Activated T-cell treated with anti-CD3 and anti-CD28 coated beads for 4 hours (primary cell): ENCODE results near the gene ACRV1.
"Not testable (repeated sequence)": the region's sequence is repeated elsewhere in the genome, so short reads cannot be mapped to it uniquely, and the experiment has no call there.

Experiments
- DNase-seq: peaks from one replicate; pipeline ENCODE4 v3.0.0-alpha.2; 2020

Gene ACRV1

GRCh38 chr11:125680747-125681146 is at the start of gene ACRV1:
TSS of gene ACRV1 (minus strand) at chr11:125680847. CDS start at chr11:125680780, 67 bp downstream.
- no peak for DNase-seq

- DNase-seq, result no peak
Observed at GRCh38 chr11:125728969-125729368, 48.3 kb upstream of the ACRV1 start.

- DNase-seq, result no peak
Observed at GRCh38 chr11:125724125-125724524, 43.5 kb upstream of the ACRV1 start.

- DNase-seq, result no peak
Observed at GRCh38 chr11:125720781-125721180, 40.1 kb upstream of the ACRV1 start.

GRCh38 chr11:125704686-125705085 is 24.0 kb upstream of the ACRV1 start:
- DNase-seq, result not testable (repeated sequence)

- no peak for DNase-seq
Observed at GRCh38 chr11:125701858-125702621, 21.4 kb upstream of the ACRV1 start.

- no peak for DNase-seq
Observed at GRCh38 chr11:125701018-125701610, 20.5 kb upstream of the ACRV1 start.

- DNase-seq, result no peak
Observed at GRCh38 chr11:125694951-125695350, 14.3 kb upstream of the ACRV1 start.

GRCh38 chr11:125692887-125693286 is 12.2 kb upstream of the ACRV1 start:
- no peak for DNase-seq

GRCh38 chr11:125690006-125690405 is 9.4 kb upstream of the ACRV1 start:
- no peak for DNase-seq

- no peak for DNase-seq
Observed at GRCh38 chr11:125689274-125689859, 8.7 kb upstream of the ACRV1 start.

- DNase-seq, result no peak
Observed at GRCh38 chr11:125688632-125689031, 8.0 kb upstream of the ACRV1 start.

- DNase-seq, result no peak
Observed at GRCh38 chr11:125688066-125688465, 7.4 kb upstream of the ACRV1 start.

- DNase-seq, result no peak
Observed at GRCh38 chr11:125685228-125685627, 4.6 kb upstream of the ACRV1 start.

GRCh38 chr11:125679837-125680236 is 810 bp downstream of the ACRV1 start:
- no peak for DNase-seq

- DNase-seq, result no peak
Observed at GRCh38 chr11:125679397-125679796, 1.2 kb downstream of the ACRV1 start.

GRCh38 chr11:125675196-125675595 is 5.5 kb downstream of the ACRV1 start:
- DNase-seq, result no peak

- DNase-seq, result no peak
Observed at GRCh38 chr11:125674210-125674609, 6.4 kb downstream of the ACRV1 start.

- DNase-seq, result no peak
Observed at GRCh38 chr11:125671561-125671960, 9.1 kb downstream of the ACRV1 start.

GRCh38 chr11:125670172-125670571 is 10.5 kb downstream of the ACRV1 start:
- no peak for DNase-seq

- no peak for DNase-seq
Observed at GRCh38 chr11:125667151-125667550, 13.5 kb downstream of the ACRV1 start.

GRCh38 chr11:125663910-125664309 is 16.7 kb downstream of the ACRV1 start:
- DNase-seq, result no peak

GRCh38 chr11:125662689-125663088 is 18.0 kb downstream of the ACRV1 start:
- DNase-seq, result no peak

- DNase-seq, result no peak
Observed at GRCh38 chr11:125649465-125650166, 31.0 kb downstream of the ACRV1 start.
